ENCODE results near the gene CCNH.

Gene CCNH

GRCh38 chr5:87405472-87406155 is 7.1 kb downstream of the CCNH start:
- H3K4me2 ChIP-seq (ENCODE audit: low read length, poor library complexity, severe bottlenecking): no peak overlapping the region
- peaks cover 19% of the 10 kb centered on the region for H3K79me1 ChIP-seq (replicated peaks; ENCODE audit: low read length, poor library complexity, severe bottlenecking)
- no peak overlapping the region for H3K4me3 ChIP-seq (ENCODE audit: insufficient read depth in 1 of 2, low read depth in 1 of 2, low read length in 2 of 2)
- no peak overlapping the region for H3K9ac ChIP-seq (ENCODE audit: low read length)
- H3K27me3 ChIP-seq (ENCODE audit: control insufficient read depth in 1 of 2, insufficient read depth in 1 of 2, low read length in 2 of 2): no peaks in the 10 kb centered on the region
- H3K14ac ChIP-seq (ENCODE audit: low read length in 2 of 2): no peak overlapping the region
- H3K27ac ChIP-seq (ENCODE audit: low read length, poor library complexity, severe bottlenecking): no peak overlapping the region
- no peak overlapping the region for H2BK15ac ChIP-seq (ENCODE audit: low read depth, poor library complexity, severe bottlenecking)
- H2BK12ac ChIP-seq (ENCODE audit: low read length in 2 of 2): no peak overlapping the region
- H3K18ac ChIP-seq (ENCODE audit: low read depth in 1 of 2, low read length in 2 of 2): no peak overlapping the region
- no peak overlapping the region for H4K8ac ChIP-seq (ENCODE audit: low read length)
- no peaks in the 10 kb centered on the region for H3K9me3 ChIP-seq (ENCODE audit: control insufficient read depth, low read length)
- no peak overlapping the region for H3K4ac ChIP-seq (ENCODE audit: low read depth in 1 of 2, low read length in 2 of 2)
- no peak overlapping the region for H4K91ac ChIP-seq (ENCODE audit: low read length)
- H2BK5ac ChIP-seq (ENCODE audit: low read depth, low read length, poor library complexity, severe bottlenecking): no peak overlapping the region
- no peak overlapping the region for H2AFZ ChIP-seq (ENCODE audit: low read depth, low read length)
- no peak overlapping the region for H2BK120ac ChIP-seq (ENCODE audit: low read depth, low read length)
- H2AK5ac ChIP-seq (ENCODE audit: low read length, severe bottlenecking): no peak overlapping the region
- DNase-seq: peak; percentile 6
- H3K36me3 ChIP-seq (ENCODE audit: control insufficient read depth in 1 of 2, insufficient read depth in 2 of 2, low read depth in 1 of 2, low read length in 2 of 2): peaks cover 6 to 98% of the 10 kb centered on the region in 2 experiments
- WGBS: 97% methylated on average over 2 of the region's 2 CpGs
- no peak overlapping the region for H3K23ac ChIP-seq (ENCODE audit: low read length in 2 of 2)
- no peaks in the 10 kb centered on the region for H3K4me1 ChIP-seq (ENCODE audit: control insufficient read depth, insufficient read depth, low read depth, low read length)

DNA sequence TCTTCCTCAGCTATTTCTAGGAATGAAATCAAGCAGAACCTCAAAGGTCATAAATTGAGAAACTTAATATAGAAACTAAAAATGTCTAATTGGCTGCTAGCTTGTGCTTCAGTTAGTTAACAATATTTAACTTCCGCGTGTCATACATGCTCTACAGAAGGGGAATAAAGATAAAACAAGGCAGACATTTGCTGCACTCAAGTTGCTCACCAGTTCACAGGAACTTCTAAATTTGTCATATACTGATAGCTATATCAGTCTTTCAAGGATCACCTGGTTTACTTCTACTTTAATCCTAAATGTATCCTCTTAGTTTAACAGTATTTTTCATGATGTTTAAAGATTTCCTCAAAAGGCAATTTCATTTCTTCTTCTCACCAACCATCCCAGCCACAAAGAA is 8.4 kb downstream of the CCNH start:
- Histone ChIP-seq H4K91ac (ENCODE audit: low read length) (no peak overlapping the region), H4K8ac (ENCODE audit: low read length) (no peak overlapping the region), H3K4me3 (ENCODE audit: insufficient read depth in 1 of 2, low read depth in 1 of 2, low read length in 2 of 2) (no peak overlapping the region), H2AK5ac (ENCODE audit: low read length, severe bottlenecking) (no peak overlapping the region), H3K27me3 (ENCODE audit: control insufficient read depth in 1 of 2, insufficient read depth in 1 of 2, low read length in 2 of 2) (no peaks in the 10 kb centered on the region), H2BK5ac (ENCODE audit: low read depth, low read length, poor library complexity, severe bottlenecking) (no peak overlapping the region), H3K36me3 (ENCODE audit: control insufficient read depth in 1 of 2, insufficient read depth in 2 of 2, low read depth in 1 of 2, low read length in 2 of 2) (peaks cover 6 to 96% of the 10 kb centered on the region in 2 experiments), H3K4me2 (ENCODE audit: low read length, poor library complexity, severe bottlenecking) (no peak overlapping the region), H3K18ac (ENCODE audit: low read depth in 1 of 2, low read length in 2 of 2) (no peak overlapping the region), H2BK120ac (ENCODE audit: low read depth, low read length) (no peak overlapping the region), H3K79me1 (replicated peaks; ENCODE audit: low read length, poor library complexity, severe bottlenecking) (peaks cover 19% of the 10 kb centered on the region), H3K4ac (ENCODE audit: low read depth in 1 of 2, low read length in 2 of 2) (no peak overlapping the region), H2AFZ (ENCODE audit: low read depth, low read length) (no peak overlapping the region), H3K9ac (ENCODE audit: low read length) (no peak overlapping the region), H2BK15ac (ENCODE audit: low read depth, poor library complexity, severe bottlenecking) (no peak overlapping the region), H3K14ac (ENCODE audit: low read length in 2 of 2) (no peak overlapping the region), H3K9me3 (ENCODE audit: control insufficient read depth, low read length) (no peaks in the 10 kb centered on the region), H3K23ac (ENCODE audit: low read length in 2 of 2) (no peak overlapping the region), H3K27ac (ENCODE audit: low read length, poor library complexity, severe bottlenecking) (no peak overlapping the region), H3K4me1 (ENCODE audit: control insufficient read depth, insufficient read depth, low read depth, low read length) (no peaks in the 10 kb centered on the region), H2BK12ac (ENCODE audit: low read length in 2 of 2) (no peak overlapping the region)
- no peak for DNase-seq
- 98% methylated on average over 2 of the region's 2 CpGs for WGBS

DNA sequence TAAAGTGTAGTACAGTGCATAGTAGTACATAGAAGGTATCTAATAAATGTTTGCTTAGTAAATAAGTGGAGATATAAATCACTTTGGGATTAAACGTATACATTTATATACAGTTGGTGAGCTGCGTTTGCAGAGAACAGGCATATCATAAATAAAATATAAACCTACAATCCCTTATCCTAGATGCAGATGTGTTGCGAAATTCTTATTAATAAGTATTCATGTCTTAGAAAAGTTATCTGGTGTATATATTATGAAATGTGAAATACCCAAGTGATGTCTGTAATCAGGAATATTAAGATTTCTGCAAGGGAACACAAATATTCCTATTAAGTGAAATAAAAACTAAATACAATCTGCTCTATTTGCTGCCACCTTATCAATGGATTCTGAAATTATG is 8.8 kb downstream of the CCNH start:
- no peak overlapping the region for H2AK5ac ChIP-seq (ENCODE audit: low read length, severe bottlenecking)
- no peaks in the 10 kb centered on the region for H3K9me3 ChIP-seq (ENCODE audit: control insufficient read depth, low read length)
- H3K14ac ChIP-seq (ENCODE audit: low read length in 2 of 2): no peak overlapping the region
- H2BK5ac ChIP-seq (ENCODE audit: low read depth, low read length, poor library complexity, severe bottlenecking): no peak overlapping the region
- H3K27me3 ChIP-seq (ENCODE audit: control insufficient read depth in 1 of 2, insufficient read depth in 1 of 2, low read length in 2 of 2): no peaks in the 10 kb centered on the region
- H3K4ac ChIP-seq (ENCODE audit: low read depth in 1 of 2, low read length in 2 of 2): no peak overlapping the region
- H3K4me1 ChIP-seq (ENCODE audit: control insufficient read depth, insufficient read depth, low read depth, low read length): no peaks in the 10 kb centered on the region
- no peak overlapping the region for H3K23ac ChIP-seq (ENCODE audit: low read length in 2 of 2)
- no peak overlapping the region for H2BK12ac ChIP-seq (ENCODE audit: low read length in 2 of 2)
- no peak overlapping the region for H4K91ac ChIP-seq (ENCODE audit: low read length)
- no peak overlapping the region for H3K27ac ChIP-seq (ENCODE audit: low read length, poor library complexity, severe bottlenecking)
- H2AFZ ChIP-seq (ENCODE audit: low read depth, low read length): no peak overlapping the region
- no peak overlapping the region for H2BK15ac ChIP-seq (ENCODE audit: low read depth, poor library complexity, severe bottlenecking)
- H3K9ac ChIP-seq (ENCODE audit: low read length): no peak overlapping the region
- H3K36me3 ChIP-seq (ENCODE audit: control insufficient read depth in 1 of 2, insufficient read depth in 2 of 2, low read depth in 1 of 2, low read length in 2 of 2): peaks cover 6 to 96% of the 10 kb centered on the region in 2 experiments
- WGBS: no CpG with 5 or more reads among the region's 3 CpGs
- no peak overlapping the region for H3K4me2 ChIP-seq (ENCODE audit: low read length, poor library complexity, severe bottlenecking)
- H3K18ac ChIP-seq (ENCODE audit: low read depth in 1 of 2, low read length in 2 of 2): no peak overlapping the region
- no peak for DNase-seq
- no peak overlapping the region for H3K4me3 ChIP-seq (ENCODE audit: insufficient read depth in 1 of 2, low read depth in 1 of 2, low read length in 2 of 2)
- no peak overlapping the region for H2BK120ac ChIP-seq (ENCODE audit: low read depth, low read length)
- no peak overlapping the region for H4K8ac ChIP-seq (ENCODE audit: low read length)
- peaks cover 19% of the 10 kb centered on the region for H3K79me1 ChIP-seq (replicated peaks; ENCODE audit: low read length, poor library complexity, severe bottlenecking)

DNA sequence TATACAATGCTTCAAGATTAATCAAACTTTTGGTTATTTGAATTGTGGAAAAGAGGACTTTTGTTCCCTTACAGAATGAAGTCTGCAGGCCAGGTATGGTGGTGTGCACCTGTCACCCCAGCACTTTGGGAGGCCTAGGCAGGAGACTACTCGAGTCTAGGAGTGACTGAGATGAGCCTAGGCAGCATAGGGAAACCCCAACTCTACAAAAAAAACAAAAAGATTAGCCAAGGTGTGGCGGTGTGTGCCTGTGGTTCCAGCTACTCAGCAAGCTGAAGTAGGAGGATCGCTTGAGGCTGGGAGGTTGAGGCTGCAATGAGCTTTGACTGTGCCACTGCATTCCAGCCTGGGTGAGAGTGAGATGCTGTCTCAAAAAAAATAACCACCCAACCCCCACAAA is 9.3 kb downstream of the CCNH start:
- WGBS: 97% methylated on average over 3 of the region's 3 CpGs
- H3K4me3 ChIP-seq (ENCODE audit: insufficient read depth in 1 of 2, low read depth in 1 of 2, low read length in 2 of 2): no peak overlapping the region
- no peak overlapping the region for H3K27ac ChIP-seq (ENCODE audit: low read length, poor library complexity, severe bottlenecking)
- no peak overlapping the region for H2BK5ac ChIP-seq (ENCODE audit: low read depth, low read length, poor library complexity, severe bottlenecking)
- peak; percentile 3 for DNase-seq
- H4K91ac ChIP-seq (ENCODE audit: low read length): no peak overlapping the region
- no peak overlapping the region for H3K23ac ChIP-seq (ENCODE audit: low read length in 2 of 2)
- no peak overlapping the region for H2AK5ac ChIP-seq (ENCODE audit: low read length, severe bottlenecking)
- H3K18ac ChIP-seq (ENCODE audit: low read depth in 1 of 2, low read length in 2 of 2): no peak overlapping the region
- H3K9me3 ChIP-seq (ENCODE audit: control insufficient read depth, low read length): no peaks in the 10 kb centered on the region
- H3K27me3 ChIP-seq (ENCODE audit: control insufficient read depth in 1 of 2, insufficient read depth in 1 of 2, low read length in 2 of 2): no peaks in the 10 kb centered on the region
- H4K8ac ChIP-seq (ENCODE audit: low read length): no peak overlapping the region
- H2AFZ ChIP-seq (ENCODE audit: low read depth, low read length): no peak overlapping the region
- H2BK12ac ChIP-seq (ENCODE audit: low read length in 2 of 2): no peak overlapping the region
- no peak overlapping the region for H3K9ac ChIP-seq (ENCODE audit: low read length)
- no peak overlapping the region for H2BK120ac ChIP-seq (ENCODE audit: low read depth, low read length)
- no peaks in the 10 kb centered on the region for H3K4me1 ChIP-seq (ENCODE audit: control insufficient read depth, insufficient read depth, low read depth, low read length)
- peaks cover 16% of the 10 kb centered on the region for H3K79me1 ChIP-seq (replicated peaks; ENCODE audit: low read length, poor library complexity, severe bottlenecking)
- H3K14ac ChIP-seq (ENCODE audit: low read length in 2 of 2): no peak overlapping the region
- no peak overlapping the region for H2BK15ac ChIP-seq (ENCODE audit: low read depth, poor library complexity, severe bottlenecking)
- H3K4ac ChIP-seq (ENCODE audit: low read depth in 1 of 2, low read length in 2 of 2): no peak overlapping the region
- H3K4me2 ChIP-seq (ENCODE audit: low read length, poor library complexity, severe bottlenecking): no peak overlapping the region
- H3K36me3 ChIP-seq (ENCODE audit: control insufficient read depth in 1 of 2, insufficient read depth in 2 of 2, low read depth in 1 of 2, low read length in 2 of 2): peaks cover 6 to 95% of the 10 kb centered on the region in 2 experiments
